H1 (cell line): ENCODE results near the gene S1PR2. TPM values are rescaled to one million over a fixed set of nuclear protein-coding genes. Genes with fewer than 3 reads are reported as not detected.

Experiments used
- CTCF ChIA-PET: fragments of 300-600 bp; sonication (Branson Sonifier 250); formaldehyde crosslinking; loops from one replicate; lab custom pipeline; 2021; ENCODE audit not compliant: partially characterized antibody; lab: Charles Lee
- POLR2A ChIA-PET: fragments of 300-600 bp; sonication (Branson Sonifier 250); formaldehyde crosslinking; loops from one replicate; lab custom pipeline; 2021; ENCODE audit warnings: inconsistent platforms; ENCODE audit not compliant: partially characterized antibody; lab: Charles Lee
- DNase-seq, 2 experiments: peaks; one replicate each; pipeline versions ENCODE4 v3.0.0 to v3.0.0-alpha.2; 2010 to 2022; ENCODE audit warnings: low spot score in 2 of 2, low read depth in 1 of 2, mixed read lengths in 1 of 2
- FAIRE-seq: peaks from 2 replicates; lab custom pipeline; 2011; peaks lifted over from hg19 to GRCh38; lab: Jason Lieb, UNC
- H2AFZ ChIP-seq: 2 replicates; pipeline ENCODE4 v1.8.1; 2012; ENCODE audit warnings: low read length, inconsistent platforms
- H2AK5ac ChIP-seq: 2 replicates; pipeline ENCODE4 v1.6.1; 2013; ENCODE audit warnings: low read depth, low read length
- H2BK120ac ChIP-seq: replicated peaks from 2 replicates; pipeline ENCODE3; 2013; ENCODE audit warnings: low read depth, low read length, inconsistent platforms
- H2BK12ac ChIP-seq: 2 replicates; pipeline ENCODE4 v1.6.1; 2013; ENCODE audit warnings: low read depth, low read length
- H2BK15ac ChIP-seq: 2 replicates; pipeline ENCODE4 v1.6.1; 2013; ENCODE audit warnings: low read length
- H2BK20ac ChIP-seq: 2 replicates; pipeline ENCODE4 v1.6.1; 2013; ENCODE audit warnings: low read length
- H2BK5ac ChIP-seq: 2 replicates; pipeline ENCODE4 v1.6.1; 2013; ENCODE audit warnings: low read depth, low read length
- H3K14ac ChIP-seq: 2 replicates; pipeline ENCODE4 v1.6.1; 2013; ENCODE audit warnings: inconsistent platforms; ENCODE audit not compliant: insufficient read length
- H3K18ac ChIP-seq: 2 replicates; pipeline ENCODE4 v1.6.1; 2013; ENCODE audit warnings: low read length; ENCODE audit errors: extremely low read depth
- H3K23ac ChIP-seq: 2 replicates; pipeline ENCODE4 v1.6.1; 2013; ENCODE audit warnings: inconsistent platforms; ENCODE audit not compliant: insufficient read length
- H3K23me2 ChIP-seq: 2 replicates; pipeline ENCODE4 v1.6.1; 2013; ENCODE audit warnings: low read depth, low read length
- H3K27ac ChIP-seq: 2 replicates; pipeline ENCODE4 v1.6.1; 2011; ENCODE audit warnings: low read depth, low read length, inconsistent platforms
- H3K27me3 ChIP-seq, 4 experiments: replicated peaks in 1 of 4; 1 replicate in 1 of 4; 2 replicates in 3 of 4; pipeline versions ENCODE4 v1.6.1 to v1.8.1; 2011 to 2013; ENCODE audit warnings: low read length in 3 of 4, mild to moderate bottlenecking in 3 of 4, inconsistent platforms in 2 of 4, mixed read lengths in 2 of 4, moderate library complexity in 1 of 4; ENCODE audit not compliant: control insufficient read depth in 3 of 4, insufficient read depth in 3 of 4; ENCODE audit errors: extremely low read depth in 1 of 4
- H3K36me3 ChIP-seq, 4 experiments: 2 replicates each; pipeline versions ENCODE4 v1.6.1 to v1.8.1; 2011 to 2013; ENCODE audit warnings: mild to moderate bottlenecking in 4 of 4, low read length in 3 of 4, moderate library complexity in 2 of 4, control low read depth in 1 of 4, inconsistent platforms in 1 of 4; ENCODE audit not compliant: insufficient read depth in 4 of 4, control insufficient read depth in 2 of 4
- H3K4ac ChIP-seq: replicated peaks from 2 replicates; pipeline ENCODE3; 2013; ENCODE audit warnings: low read length, low read depth, mixed read lengths, inconsistent platforms; ENCODE audit not compliant: insufficient read length
- H3K4me1 ChIP-seq, 4 experiments: replicated peaks in 1 of 4; 1 replicate in 1 of 4; 2 replicates in 3 of 4; pipeline versions ENCODE4 v1.6.1 to v1.8.1; 2011 to 2013; ENCODE audit warnings: low read length in 3 of 4, inconsistent platforms in 2 of 4, mixed read lengths in 1 of 4; ENCODE audit not compliant: insufficient read depth in 4 of 4, control insufficient read depth in 3 of 4
- H3K4me2 ChIP-seq, 2 experiments: 2 replicates each; pipeline versions ENCODE4 v1.6.1 to v1.8.1; 2011 to 2013; ENCODE audit warnings: low read depth in 2 of 2, low read length in 2 of 2, control low read depth in 1 of 2, inconsistent platforms in 1 of 2, mild to moderate bottlenecking in 1 of 2; ENCODE audit not compliant: insufficient read depth in 1 of 2
- H3K4me3 ChIP-seq, 4 experiments: fragments of 200-600, 300-600 bp in 1 of 4; sonication (generic), shearing (Covaris generic), sonication (Bioruptor Twin) in 1 of 4; 2 replicates each; pipeline versions ENCODE4 v1.5.1 to v1.8.1; 2011 to 2016; ENCODE audit warnings: low read length in 4 of 4, low read depth in 3 of 4, control low read depth in 2 of 4, inconsistent platforms in 2 of 4, mild to moderate bottlenecking in 2 of 4, mixed read lengths in 1 of 4, moderate library complexity in 1 of 4; ENCODE audit not compliant: insufficient read depth in 2 of 4; ENCODE audit errors: extremely low read depth in 1 of 4
- H3K56ac ChIP-seq: replicated peaks from 2 replicates; pipeline ENCODE3; 2013; ENCODE audit warnings: low read depth, mild to moderate bottlenecking, mixed read lengths, low read length, inconsistent platforms; ENCODE audit not compliant: insufficient read length
- H3K79me1 ChIP-seq: 2 replicates; pipeline ENCODE4 v1.6.1; 2013; ENCODE audit warnings: low read depth, low read length, control low read depth
- H3K79me2 ChIP-seq, 2 experiments: 2 replicates each; pipeline versions ENCODE4 v1.6.1 to v1.8.1; 2012 to 2013; ENCODE audit warnings: low read length in 2 of 2, mild to moderate bottlenecking in 2 of 2, inconsistent platforms in 1 of 2; ENCODE audit not compliant: insufficient read depth in 2 of 2, control insufficient read depth in 1 of 2
- H3K9ac ChIP-seq, 4 experiments: replicated peaks in 1 of 4; 1 replicate in 1 of 4; 2 replicates in 3 of 4; pipeline versions ENCODE4 v1.6.1 to v1.8.1; 2011 to 2013; ENCODE audit warnings: low read depth in 3 of 4, low read length in 3 of 4, control low read depth in 2 of 4, mild to moderate bottlenecking in 2 of 4, moderate library complexity in 2 of 4, inconsistent platforms in 1 of 4; ENCODE audit errors: extremely low read depth in 1 of 4
- H3K9me3 ChIP-seq, 2 experiments: 2 replicates each; pipeline versions ENCODE4 v1.6.1 to v1.8.1; 2012 to 2013; ENCODE audit warnings: mild to moderate bottlenecking in 2 of 2, moderate library complexity in 2 of 2, control low read depth in 1 of 2, inconsistent platforms in 1 of 2, low read depth in 1 of 2, low read length in 1 of 2, mixed read lengths in 1 of 2; ENCODE audit not compliant: insufficient read depth in 2 of 2
- H4K20me1 ChIP-seq, 2 experiments: replicated peaks in 1 of 2; 2 replicates each; pipeline versions ENCODE3 to v1.8.1; 2011 to 2013; ENCODE audit warnings: inconsistent platforms in 2 of 2, low read length in 2 of 2, mild to moderate bottlenecking in 1 of 2; ENCODE audit not compliant: insufficient read depth in 2 of 2, control insufficient read depth in 1 of 2
- H4K5ac ChIP-seq: 2 replicates; pipeline ENCODE4 v1.6.1; 2013; ENCODE audit warnings: low read length, low read depth, mixed read lengths, inconsistent platforms; ENCODE audit not compliant: insufficient read length
- H4K8ac ChIP-seq: 2 replicates; pipeline ENCODE4 v1.8.0; 2013; ENCODE audit warnings: mild to moderate bottlenecking, moderate library complexity, low read length, inconsistent platforms; ENCODE audit not compliant: insufficient read depth; ENCODE audit errors: extremely low read depth
- H4K91ac ChIP-seq: replicated peaks from 2 replicates; pipeline ENCODE3; 2013; ENCODE audit warnings: low read length, mixed read lengths, inconsistent platforms; ENCODE audit not compliant: insufficient read length
- WGBS, 2 experiments: shearing (Covaris generic) in 1 of 2; methylation state at CpG; one replicate each; pipeline versions ENCODE4 v1.1.6 to v1.1.7; 2013 to 2015; ENCODE audit warnings: low lambda C conversion rate in 2 of 2, mixed read lengths in 2 of 2, inconsistent platforms in 1 of 2, low coverage in 1 of 2, missing lambda C conversion rate in 1 of 2; ENCODE audit not compliant: insufficient replicate concordance in 2 of 2, insufficient coverage in 1 of 2, insufficient read length in 1 of 2; ENCODE audit errors: extremely low coverage in 1 of 2, missing lambda C conversion rate in 1 of 2; 5-methylcytosine and 5-hydroxymethylcytosine counted together
- polyA plus RNA-seq, 7 experiments: library from polyadenylated mRNA; depleted of rRNA in 3 of 7; stranded (reverse) in 5 of 7; unstranded in 2 of 7; fragments of >200 nt in 5 of 7; fragments of 200-250 nt in 2 of 7; gene quantifications; 1 replicate in 5 of 7; 2 replicates in 1 of 7; 4 replicates in 1 of 7; pipeline versions ENCODE4 v1.2.1 to v1.2.3, GENCODE V29; 2011 to 2013; ENCODE audit warnings: missing spikeins in 2 of 7, mixed read lengths in 2 of 7
- total RNA-seq: library from RNA; stranded (reverse); fragmentation: NEBNext Ultra II Directional; extraction: Animal tissue kit (Norgen Biotek cat#: 25700); gene quantifications from 2 replicates; pipeline ENCODE4 v1.2.1, GENCODE V29; 2021

S1PR2 gene
- total and polyA plus RNA-seq, 2 of the 8 experiments (the other 6 are each of a cell fraction or from before 2014, with no cell fraction given) = 17.5 to 19.4 TPM

GRCh38 chr19:10189616-10190015 lies 41.5 kb downstream of the S1PR2 start:
- Histone ChIP-seq H3K36me3 (peaks cover 2 to 19% (median 3%) of the 10 kb centered on the region in 4 experiments; a peak in 5 of 8 replicates), H4K20me1 (peaks cover 14 to 35% of the 10 kb centered on the region in 2 experiments), H2BK120ac (no peak overlapping the region), H3K9ac (no peak overlapping the region), H3K79me1 (peaks cover 12% of the 10 kb centered on the region), H2AK5ac (no peak overlapping the region), H2BK15ac (no peak overlapping the region), H3K23me2 (peaks cover 5% of the 10 kb centered on the region), H3K18ac (no peak overlapping the region), H3K4me1 (no peaks in the 10 kb centered on the region), H3K14ac (no peak overlapping the region), H2BK5ac (no peak overlapping the region), H2AFZ (no peak overlapping the region), H4K5ac (no peak overlapping the region), H3K23ac (no peak overlapping the region), H3K4me3 (no peak overlapping the region), H3K4me2 (no peak overlapping the region), H3K4ac (no peak overlapping the region), H3K79me2 (peaks cover 58 to 95% of the 10 kb centered on the region in 2 experiments), H2BK20ac (no peak overlapping the region), H3K56ac (no peak overlapping the region), H2BK12ac (no peak overlapping the region), H4K8ac (no peak overlapping the region), H3K27me3 (no peaks in the 10 kb centered on the region), H3K27ac (no peak overlapping the region), H3K9me3 (no peaks in the 10 kb centered on the region), H4K91ac (no peak overlapping the region)
- WGBS, 2 experiments = 99% methylated on average over 5 of the region's 5 CpGs; no CpG with 5 or more reads in 1 of the 2 experiments
- ChIA-PET CTCF (interaction anchor here (0.7 to 1.0 kb wide), 5 partner anchors 11 to 129 kb away, joined by 3 to 4 read pairs (median 4); no protein-coding TSS in a partner anchor), POLR2A (interaction anchor here (0.7 to 1.5 kb wide), 10 partner anchors 9 to 243 kb away, joined by 3 to 5 read pairs (median 4); no protein-coding TSS in a partner anchor)
- FAIRE-seq (no peak), DNase-seq (no peak)
